ENCODE data around the gene ADGRE3.

- TF ChIP-seq, protein P1, sequence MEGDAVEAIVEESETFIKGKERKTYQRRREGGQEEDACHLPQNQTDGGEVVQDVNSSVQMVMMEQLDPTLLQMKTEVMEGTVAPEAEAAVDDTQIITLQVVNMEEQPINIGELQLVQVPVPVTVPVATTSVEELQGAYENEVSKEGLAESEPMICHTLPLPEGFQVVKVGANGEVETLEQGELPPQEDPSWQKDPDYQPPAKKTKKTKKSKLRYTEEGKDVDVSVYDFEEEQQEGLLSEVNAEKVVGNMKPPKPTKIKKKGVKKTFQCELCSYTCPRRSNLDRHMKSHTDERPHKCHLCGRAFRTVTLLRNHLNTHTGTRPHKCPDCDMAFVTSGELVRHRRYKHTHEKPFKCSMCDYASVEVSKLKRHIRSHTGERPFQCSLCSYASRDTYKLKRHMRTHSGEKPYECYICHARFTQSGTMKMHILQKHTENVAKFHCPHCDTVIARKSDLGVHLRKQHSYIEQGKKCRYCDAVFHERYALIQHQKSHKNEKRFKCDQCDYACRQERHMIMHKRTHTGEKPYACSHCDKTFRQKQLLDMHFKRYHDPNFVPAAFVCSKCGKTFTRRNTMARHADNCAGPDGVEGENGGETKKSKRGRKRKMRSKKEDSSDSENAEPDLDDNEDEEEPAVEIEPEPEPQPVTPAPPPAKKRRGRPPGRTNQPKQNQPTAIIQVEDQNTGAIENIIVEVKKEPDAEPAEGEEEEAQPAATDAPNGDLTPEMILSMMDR (IDR thresholded peaks at IDR 0.05): no peak
- no peak for TF ChIP-seq ZNF423 (CRISPR knock-in tag; IDR thresholded peaks at IDR 0.05)
- no peak for TF ChIP-seq CREM (CRISPR knock-in tag; IDR thresholded peaks at IDR 0.05)
Measured at GRCh38 chr19:14700711-14701375, 26.2 kb upstream of the ADGRE3 start.
